IMR-90 (cell line): ENCODE data around the gene PIP5K1B. TPM values are rescaled to one million over a fixed set of nuclear protein-coding genes. Genes with fewer than 3 reads are reported as not detected.

ENCODE experiments used
- ATAC-seq: fragments of 200-7000 bp; cut with Tn5 transposase; 2 replicates; pipeline ENCODE4 v1.9.1; 2020; ENCODE audit warnings: low read depth, mild to moderate bottlenecking, moderate library complexity
- BruUV-seq: library from RNA; stranded (reverse); fragments of 400-500 nt; replicated peaks from 2 replicates; lab custom pipeline; 2021; lab: Mats Ljungman, UMichigan
- CTCF ChIA-PET: fragments of 300-600 bp; formaldehyde crosslinking; extraction: SDS; loops from one replicate; lab custom pipeline; 2021; ENCODE audit warnings: antibody characterized with exemption; lab: Yijun Ruan, JAX
- POLR2A ChIA-PET: fragments of 300-600 bp; sonication (Branson Sonifier 250); formaldehyde crosslinking; loops from one replicate; lab custom pipeline; 2022; ENCODE audit warnings: antibody characterized with exemption; ENCODE audit not compliant: unreplicated experiment; lab: Charles Lee
- DNase-seq: peaks from one replicate; pipeline ENCODE4 v3.0.0; 2013
- H2AFZ ChIP-seq: replicated peaks from 2 replicates; pipeline ENCODE3; 2013; ENCODE audit warnings: low read length, mild to moderate bottlenecking; ENCODE audit not compliant: poor library complexity
- H2AK5ac ChIP-seq: 2 replicates; pipeline ENCODE4 v1.6.1; 2013; ENCODE audit warnings: low read depth, low read length, inconsistent platforms
- H2AK9ac ChIP-seq: replicated peaks from 2 replicates; pipeline ENCODE3; 2013; ENCODE audit warnings: mild to moderate bottlenecking, low read depth, low read length, moderate library complexity; ENCODE audit not compliant: poor library complexity
- H2BK120ac ChIP-seq: 2 replicates; pipeline ENCODE4 v1.6.1; 2013; ENCODE audit warnings: low read depth, low read length, inconsistent platforms
- H2BK15ac ChIP-seq: 3 replicates; pipeline ENCODE4 v1.6.1; 2013; ENCODE audit warnings: low read depth, low read length, inconsistent platforms
- H2BK20ac ChIP-seq: 2 replicates; pipeline ENCODE4 v1.6.1; 2013; ENCODE audit warnings: low read depth, mild to moderate bottlenecking, inconsistent platforms, low read length, moderate library complexity
- H2BK5ac ChIP-seq: 2 replicates; pipeline ENCODE4 v1.6.1; 2013; ENCODE audit warnings: mild to moderate bottlenecking, low read depth, low read length, inconsistent platforms; ENCODE audit not compliant: poor library complexity, severe bottlenecking
- H3K14ac ChIP-seq: replicated peaks from 2 replicates; pipeline ENCODE4 v1.6.1; 2013; ENCODE audit warnings: low read depth, low read length, inconsistent platforms
- H3K18ac ChIP-seq: 2 replicates; pipeline ENCODE4 v1.6.1; 2013; ENCODE audit warnings: low read depth, low read length, control low read depth
- H3K23ac ChIP-seq: 2 replicates; pipeline ENCODE4 v1.6.1; 2013; ENCODE audit warnings: low read depth, low read length, inconsistent platforms
- H3K27ac ChIP-seq: 2 replicates; pipeline ENCODE4 v1.5.1; 2013; ENCODE audit warnings: mild to moderate bottlenecking, control low read depth, low read length; ENCODE audit not compliant: insufficient read depth
- H3K27me3 ChIP-seq: 2 replicates; pipeline ENCODE4 v1.6.1; 2013; ENCODE audit warnings: low read length; ENCODE audit not compliant: control insufficient read depth, insufficient read depth
- H3K36me3 ChIP-seq: 2 replicates; pipeline ENCODE4 v1.6.1; 2013; ENCODE audit warnings: low read length, mixed read lengths; ENCODE audit not compliant: control insufficient read depth, insufficient read depth
- H3K4ac ChIP-seq: 2 replicates; pipeline ENCODE4 v1.6.1; 2013; ENCODE audit warnings: low read depth, low read length, inconsistent platforms
- H3K4me1 ChIP-seq: 2 replicates; pipeline ENCODE4 v1.6.1; 2013; ENCODE audit warnings: low read length, mixed read lengths; ENCODE audit not compliant: control insufficient read depth, insufficient read depth
- H3K4me2 ChIP-seq: 2 replicates; pipeline ENCODE4 v1.6.1; 2013; ENCODE audit warnings: low read depth, mild to moderate bottlenecking, control low read depth, low read length, moderate library complexity
- H3K4me3 ChIP-seq: 2 replicates; pipeline ENCODE4 v1.5.1; 2013; ENCODE audit warnings: low read depth, mild to moderate bottlenecking, control low read depth, low read length, moderate library complexity; ENCODE audit not compliant: insufficient read depth
- H3K56ac ChIP-seq: 2 replicates; pipeline ENCODE4 v1.6.1; 2013; ENCODE audit warnings: low read length, inconsistent platforms; ENCODE audit not compliant: insufficient read depth; ENCODE audit errors: extremely low read depth
- H3K79me1 ChIP-seq, 2 experiments: 2 replicates each; pipeline ENCODE4 v1.6.1; 2013; ENCODE audit warnings: low read length in 2 of 2, inconsistent platforms in 1 of 2, low read depth in 1 of 2
- H3K9ac ChIP-seq: 2 replicates; pipeline ENCODE4 v1.6.1; 2013; ENCODE audit warnings: low read depth, low read length, control low read depth
- H3K9me1 ChIP-seq: 2 replicates; pipeline ENCODE4 v1.6.1; 2013; ENCODE audit warnings: low read length, inconsistent platforms; ENCODE audit not compliant: insufficient read depth
- H3K9me3 ChIP-seq: 2 replicates; pipeline ENCODE4 v1.6.1; 2013; ENCODE audit warnings: low read length; ENCODE audit not compliant: control insufficient read depth, insufficient read depth
- H4K20me1 ChIP-seq: 2 replicates; pipeline ENCODE4 v1.6.1; 2013; ENCODE audit warnings: low read length, inconsistent platforms; ENCODE audit not compliant: insufficient read depth
- H4K5ac ChIP-seq: 2 replicates; pipeline ENCODE4 v1.6.1; 2013; ENCODE audit warnings: mild to moderate bottlenecking, low read depth, low read length, control low read depth
- H4K8ac ChIP-seq, 2 experiments: 2 replicates each; pipeline ENCODE4 v1.6.1; 2013; ENCODE audit warnings: low read depth in 2 of 2, low read length in 2 of 2, control low read depth in 1 of 2, inconsistent platforms in 1 of 2
- H4K91ac ChIP-seq: 2 replicates; pipeline ENCODE4 v1.6.1; 2013; ENCODE audit warnings: low read depth, low read length, inconsistent platforms; ENCODE audit not compliant: insufficient read depth
- CHD1 ChIP-seq: IDR thresholded peaks from 2 replicates; pipeline ENCODE4 v1.6.1; 2012; ENCODE audit warnings: low read depth, low read length, improper control_type of control experiment
- CTCF ChIP-seq: conservative IDR thresholded peaks from 2 replicates; pipeline ENCODE4 v1.5.1; 2012; ENCODE audit warnings: mild to moderate bottlenecking, low read depth, low read length, improper control_type of control experiment
- MAZ ChIP-seq: IDR thresholded peaks from 2 replicates; pipeline ENCODE4 v1.6.1; 2012; ENCODE audit warnings: low read depth, mild to moderate bottlenecking, low read length, improper control_type of control experiment, moderate library complexity, borderline replicate concordance
- MXI1 ChIP-seq: IDR thresholded peaks from 2 replicates; pipeline ENCODE4 v1.6.1; 2012; ENCODE audit warnings: low read depth, mild to moderate bottlenecking, low read length, moderate library complexity, borderline replicate concordance
- RFX5 ChIP-seq: IDR thresholded peaks from 2 replicates; pipeline ENCODE4 v1.8.0; 2012; ENCODE audit warnings: low read depth, mild to moderate bottlenecking, low read length, moderate library complexity
- WGBS, 2 experiments: methylation state at CpG; one replicate each; pipeline versions ENCODE4 v1.1.5 to v1.1.7; 2013; ENCODE audit warnings: missing lambda C conversion rate in 2 of 2; ENCODE audit not compliant: insufficient read length in 1 of 2; ENCODE audit errors: extremely low coverage in 2 of 2; 5-methylcytosine and 5-hydroxymethylcytosine counted together
- dilution Hi-C: fragments of 300-500 bp; cut with HindIII; formaldehyde crosslinking; loops from one replicate; pipeline ENCODE4 v1.14.3; 2018; ENCODE audit warnings: low sequenced_read_pairs; ENCODE audit not compliant: unreplicated experiment
- in situ Hi-C: fragments of 300-500 bp; cut with MboI; formaldehyde crosslinking; loops from 3 replicates; pipeline ENCODE4 v1.14.3; 2019; ENCODE audit warnings: low sequenced_read_pairs, inconsistent platforms, mixed read lengths
- intact Hi-C: fragments of 100-400 bp; cut with micrococcal nuclease; formaldehyde crosslinking; loops from 2 replicates; pipeline ENCODE4 v1.10.0; 2022
- polyA plus RNA-seq, 3 experiments: library from polyadenylated mRNA; depleted of rRNA; stranded (reverse); fragments of >200 nt; gene quantifications; 2 replicates each; pipeline ENCODE4 v1.2.3, GENCODE V29; 2012; ENCODE audit warnings: low replicate concordance in 1 of 3
- total RNA-seq: library from RNA; depleted of rRNA; stranded (reverse); fragments of >200 nt; gene quantifications from 2 replicates; pipeline ENCODE4 v1.2.3, GENCODE V29; 2012

Gene PIP5K1B
- total and polyA plus RNA-seq, 2 of the 4 experiments (the other 2 are of a cell fraction), result not detected

- no peak for TF ChIP-seq CHD1
- TF ChIP-seq MAZ, result peak; percentile 100
- TF ChIP-seq RFX5, result no peak
These were observed 74.7 kb downstream of the PIP5K1B start (continued) for GRCh38 chr9:68779558-68780379.

- peak overlapping the region; percentile 93 for H2AFZ ChIP-seq
- peaks cover 4% of the 10 kb centered on the region for H3K4me1 ChIP-seq
- peak overlapping the region; percentile 25; the same call in 1 of the 2 replicates for H2AK5ac ChIP-seq
- intact Hi-C loops (no loop called here), in situ Hi-C loops (no loop called here), dilution Hi-C loops (no loop called here)
- no peak overlapping the region; the same call in 1 of the 2 replicates for H3K4ac ChIP-seq
- H3K79me1 ChIP-seq, result peaks cover 21 to 23% of the 10 kb centered on the region in 2 experiments; a peak in 3 of 4 replicates
- peak overlapping the region; percentile 75 for H3K27ac ChIP-seq
- no peaks in the 10 kb centered on the region for H3K9me3 ChIP-seq
- H2BK20ac ChIP-seq, result no peak overlapping the region
- H4K91ac ChIP-seq, result no peak overlapping the region
- BruUV-seq, result TSS peak; percentile 46
- peaks cover 3% of the 10 kb centered on the region; the same call in 1 of the 2 replicates for H3K9me1 ChIP-seq
- H3K9ac ChIP-seq, result peak overlapping the region; percentile 92
- H2BK15ac ChIP-seq, result no peak overlapping the region
- H3K4me2 ChIP-seq, result peak overlapping the region; percentile 79
- no peaks in the 10 kb centered on the region for H3K27me3 ChIP-seq
- peak overlapping the region; percentile 3; the same call in 1 of the 2 replicates for H3K23ac ChIP-seq
- ATAC-seq (no peak), DNase-seq (no peak)
- peaks cover 4% of the 10 kb centered on the region; the same call in 1 of the 2 replicates for H4K20me1 ChIP-seq
- no peaks in the 10 kb centered on the region for H3K36me3 ChIP-seq
- H3K56ac ChIP-seq, result peak overlapping the region; percentile 53; the same call in 1 of the 2 replicates
- WGBS, 2 experiments, result 0% methylated on average over 4 of the region's 19 CpGs; no CpG with 5 or more reads in 1 of the 2 experiments
- TF ChIP-seq CTCF (no peak), MXI1 (no peak)
- H3K18ac ChIP-seq, result no peak overlapping the region
- H3K14ac ChIP-seq, result 0 out of 2 replicates have a peak overlapping the region, but pooled peaks have one; percentile 44
- peak overlapping the region; percentile 43 for H2BK5ac ChIP-seq
- H2AK9ac ChIP-seq, result peak overlapping the region; percentile 80
- no peak overlapping the region for H2BK120ac ChIP-seq
- H3K4me3 ChIP-seq, result peak overlapping the region; percentile 92
- 0 out of 2 replicates have a peak overlapping the region, but pooled peaks have one; percentile 30 for H4K5ac ChIP-seq
- H4K8ac ChIP-seq, result peak overlapping the region; percentile 70 to 87; a peak in 3 of 4 replicates
- CTCF ChIA-PET, result no interaction called here
- POLR2A ChIA-PET, result no interaction called here
These were observed 75.3 kb downstream of the PIP5K1B start for GRCh38 chr9:68780380-68780712.
